PFSK-1 (cell line): ENCODE measurements around the gene RELL1.

Experiments used
- FOXP2 ChIP-seq: optimal IDR thresholded peaks from 2 replicates; pipeline ENCODE3; 2011; ENCODE audit warnings: borderline replicate concordance, control low read depth, inconsistent platforms; ENCODE audit not compliant: insufficient read depth; ENCODE audit errors: extremely low read length, extremely low read depth
- POLR2AphosphoS5 ChIP-seq: IDR thresholded peaks from 2 replicates; pipeline ENCODE4 v1.6.1; 2012; ENCODE audit warnings: low read depth, mild to moderate bottlenecking, control low read depth, low read length, moderate library complexity
- REST ChIP-seq, 2 experiments: IDR thresholded peaks; 2 replicates each; pipeline versions ENCODE4 v1.6.1 to v1.8.0; 2011 to 2012; ENCODE audit warnings: low read depth in 2 of 2, low read length in 2 of 2, control low read depth in 1 of 2, inconsistent platforms in 1 of 2, mild to moderate bottlenecking in 1 of 2, moderate library complexity in 1 of 2; ENCODE audit not compliant: insufficient read depth in 1 of 2
- SIN3A ChIP-seq: IDR thresholded peaks from 2 replicates; pipeline ENCODE4 v1.6.1; 2012; ENCODE audit warnings: mild to moderate bottlenecking, low read length, moderate library complexity, borderline replicate concordance; ENCODE audit not compliant: insufficient read depth
- TAF1 ChIP-seq: IDR thresholded peaks from 2 replicates; pipeline ENCODE4 v1.6.1; 2012; ENCODE audit warnings: low read length, control low read depth, borderline replicate concordance; ENCODE audit not compliant: insufficient read depth

The RELL1 gene

GRCh38 chr4:37710491-37710890 lies 24.3 kb upstream of the RELL1 start:
- no peak for TF ChIP-seq FOXP2
- TF ChIP-seq REST (IDR thresholded peaks at IDR 0.05; ENCODE audit: insufficient read depth in 1 of 2, low read depth in 2 of 2, low read length in 2 of 2), result no peak
- TF ChIP-seq POLR2AphosphoS5, result no peak
- TF ChIP-seq SIN3A, result no peak
- no peak for TF ChIP-seq TAF1

- TF ChIP-seq SIN3A (no peak), FOXP2 (no peak), POLR2AphosphoS5 (no peak), REST (IDR thresholded peaks at IDR 0.05; ENCODE audit: insufficient read depth in 1 of 2, low read depth in 2 of 2, low read length in 2 of 2) (no peak), TAF1 (no peak)
Measured at GRCh38 chr4:37706032-37706431, 19.9 kb upstream of the RELL1 start.

GRCh38 chr4:37705571-37705970 lies 19.4 kb upstream of the RELL1 start:
- TF ChIP-seq REST (IDR thresholded peaks at IDR 0.05; ENCODE audit: insufficient read depth in 1 of 2, low read depth in 2 of 2, low read length in 2 of 2) (no peak), FOXP2 (no peak), SIN3A (no peak), POLR2AphosphoS5 (no peak), TAF1 (no peak)

GRCh38 chr4:37699868-37700481 lies 13.8 kb upstream of the RELL1 start:
- TF ChIP-seq TAF1, result no peak
- no peak for TF ChIP-seq SIN3A
- TF ChIP-seq POLR2AphosphoS5, result no peak
- no peak for TF ChIP-seq FOXP2

- TF ChIP-seq TAF1, result no peak
- TF ChIP-seq POLR2AphosphoS5, result no peak
- TF ChIP-seq SIN3A, result no peak
- no peak for TF ChIP-seq FOXP2
- TF ChIP-seq REST (IDR thresholded peaks at IDR 0.05; ENCODE audit: insufficient read depth in 1 of 2, low read depth in 2 of 2, low read length in 2 of 2), result no peak
Measured at GRCh38 chr4:37697566-37697965, 11.4 kb upstream of the RELL1 start.
